K562 (cell line): ENCODE measurements around the gene THAP9. TPM values are rescaled to one million over a fixed set of nuclear protein-coding genes. Genes with fewer than 3 reads are reported as not detected.

Experiments
- ATAC-seq: fragments of 200-7000 bp; cut with Tn5 transposase; 3 replicates; pipeline ENCODE4 v1.9.1; 2020; ENCODE audit warnings: moderate library complexity
- BruUV-seq: library from RNA; stranded (reverse); fragments of 400-500 nt; replicated peaks from 2 replicates; lab custom pipeline; 2021; lab: Mats Ljungman, UMichigan
- CTCF ChIA-PET: fragments of 300-600 bp; formaldehyde crosslinking; extraction: SDS; loops from one replicate; lab custom pipeline; 2021; ENCODE audit warnings: low intra/inter-chr PET ratio; lab: Yijun Ruan, JAX
- POLR2A ChIA-PET: fragments of 300-600, 350-650 bp; sonication (Branson Sonifier 250); formaldehyde crosslinking; extraction: SDS; loops from one replicate; lab custom pipeline; 2021; ENCODE audit warnings: antibody characterized with exemption, inconsistent platforms; lab: Yijun Ruan, JAX
- DNase-seq, 4 experiments: peaks; one replicate each; pipeline versions ENCODE4 v3.0.0 to v3.0.0-alpha.2; 2011 to 2018; ENCODE audit warnings: low spot score in 3 of 4, mixed read lengths in 3 of 4; ENCODE audit errors: extremely low read depth in 1 of 4
- FAIRE-seq: peaks from 2 replicates; lab custom pipeline; 2011; peaks lifted over from hg19 to GRCh38; lab: Jason Lieb, UNC
- H2AFZ ChIP-seq: 2 replicates; pipeline ENCODE4 v1.6.0; 2011; ENCODE audit warnings: low read depth, low read length, control low read depth, inconsistent platforms
- H3K27ac ChIP-seq: fragments of 200-600 bp; 3 replicates; pipeline ENCODE4 v1.8.0; 2011; ENCODE audit warnings: low read depth, mild to moderate bottlenecking, control low read depth, inconsistent platforms, low read length, moderate library complexity, mixed read lengths; ENCODE audit errors: extremely low read depth
- H3K27me3 ChIP-seq, 2 experiments: fragments of 300-600 bp in 1 of 2; 2 replicates in 1 of 2; 3 replicates in 1 of 2; pipeline versions ENCODE4 v1.6.0 to v1.8.0; 2011; ENCODE audit warnings: inconsistent platforms in 2 of 2, low read length in 2 of 2, mild to moderate bottlenecking in 1 of 2, mixed read lengths in 1 of 2, moderate library complexity in 1 of 2; ENCODE audit not compliant: control insufficient read depth in 2 of 2, insufficient read depth in 2 of 2
- H3K36me3 ChIP-seq: fragments of 300-600 bp; 3 replicates; pipeline ENCODE4 v1.8.0; 2011; ENCODE audit warnings: mild to moderate bottlenecking, low read length, inconsistent platforms; ENCODE audit not compliant: control insufficient read depth, insufficient read depth
- H3K4me1 ChIP-seq, 2 experiments: fragments of 200-600 bp in 1 of 2; replicated peaks in 1 of 2; 2 replicates in 1 of 2; 3 replicates in 1 of 2; pipeline versions ENCODE4 v1.5.1 to v1.8.0; 2011; ENCODE audit warnings: inconsistent platforms in 2 of 2, low read length in 2 of 2, mild to moderate bottlenecking in 1 of 2, mixed read lengths in 1 of 2, moderate library complexity in 1 of 2; ENCODE audit not compliant: control insufficient read depth in 2 of 2, insufficient read depth in 2 of 2
- H3K4me2 ChIP-seq: 2 replicates; pipeline ENCODE4 v1.6.1; 2011; ENCODE audit warnings: low read length, control low read depth, inconsistent platforms, mixed read lengths; ENCODE audit not compliant: insufficient read depth
- H3K4me3 ChIP-seq: fragments of 200-600 bp; sonication (generic), shearing (Covaris generic); 2 replicates; pipeline ENCODE4 v1.5.1; 2016; ENCODE audit warnings: control low read depth, inconsistent platforms
- H3K79me2 ChIP-seq: fragments of 200-600 bp; 3 replicates; pipeline ENCODE4 v1.8.0; 2011; ENCODE audit warnings: low read length, inconsistent platforms; ENCODE audit not compliant: control insufficient read depth, insufficient read depth
- H3K9ac ChIP-seq, 2 experiments: 2 replicates each; pipeline versions ENCODE4 v1.6.0 to v1.6.1; 2011; ENCODE audit warnings: low read depth in 2 of 2, low read length in 2 of 2, control low read depth in 1 of 2, inconsistent platforms in 1 of 2, mild to moderate bottlenecking in 1 of 2, mixed read lengths in 1 of 2; ENCODE audit not compliant: insufficient read depth in 1 of 2
- H3K9me1 ChIP-seq: one replicate; pipeline ENCODE4 v1.6.0; 2011; ENCODE audit warnings: inconsistent platforms, mild to moderate bottlenecking, low read length, moderate library complexity; ENCODE audit not compliant: control insufficient read depth, insufficient read depth
- H3K9me3 ChIP-seq: replicated peaks from 2 replicates; pipeline ENCODE4 v1.5.1; 2011; ENCODE audit warnings: low read depth, low read length, inconsistent platforms; ENCODE audit not compliant: control insufficient read depth, insufficient read depth
- H4K20me1 ChIP-seq: replicated peaks from 2 replicates; pipeline ENCODE4 v1.6.1; 2011; ENCODE audit warnings: low read length, inconsistent platforms, mixed read lengths; ENCODE audit not compliant: control insufficient read depth, insufficient read depth
- CREM ChIP-seq: IDR thresholded peaks from 2 replicates; pipeline ENCODE4 v1.6.1; 2014; ENCODE audit warnings: antibody characterized with exemption, low read depth
- DDX20 ChIP-seq: fragments of 450-650 bp; IDR thresholded peaks from 2 replicates; pipeline ENCODE4 v1.6.1; 2016; ENCODE audit warnings: missing genetic modification characterization, low read depth, mild to moderate bottlenecking, missing compliant biosample characterization, moderate library complexity
- DPF2 ChIP-seq: fragments of 450-650 bp; IDR thresholded peaks from 2 replicates; pipeline ENCODE4 v1.6.1; 2016
- FOSL1 ChIP-seq: fragments of 200-800 bp; sonication (Bioruptor generic); conservative IDR thresholded peaks from 2 replicates; pipeline ENCODE4 v1.6.1; 2016; ENCODE audit warnings: missing genetic modification characterization, missing compliant biosample characterization
- FOXK2 ChIP-seq, 2 experiments: fragments of 450-650 bp; IDR thresholded peaks in 1 of 2; conservative IDR thresholded peaks in 1 of 2; 2 replicates each; pipeline ENCODE4 v1.6.1; 2016; ENCODE audit warnings: low read depth in 2 of 2, mild to moderate bottlenecking in 1 of 2
- JUNB ChIP-seq: fragments of 450-650 bp; formaldehyde crosslinking; conservative IDR thresholded peaks from 2 replicates; pipeline ENCODE4 v1.4.0; 2020; ENCODE audit warnings: mild to moderate bottlenecking
- MTA3 ChIP-seq: fragments of 450-650 bp; formaldehyde crosslinking; IDR thresholded peaks from 2 replicates; pipeline ENCODE4 v1.6.1; 2017; ENCODE audit warnings: mild to moderate bottlenecking, borderline replicate concordance
- NFRKB ChIP-seq: fragments of 450-650 bp; IDR thresholded peaks from 2 replicates; pipeline ENCODE4 v1.6.1; 2016; ENCODE audit warnings: low read depth
- NR2C1 ChIP-seq, 2 experiments: fragments of 450-650 bp; IDR thresholded peaks; 2 replicates each; pipeline ENCODE4 v1.6.1; 2017; ENCODE audit warnings: mild to moderate bottlenecking in 2 of 2, antibody characterized with exemption in 1 of 2, inconsistent platforms in 1 of 2, missing compliant biosample characterization in 1 of 2, missing genetic modification characterization in 1 of 2
- NR2C2 ChIP-seq, 2 experiments: fragments of 200-800 bp in 1 of 2; sonication (Bioruptor generic) in 1 of 2; sonication (generic) in 1 of 2; formaldehyde crosslinking in 1 of 2; IDR thresholded peaks; 2 replicates each; pipeline versions ENCODE4 v1.6.1 to v1.8.0; 2016 to 2022; ENCODE audit warnings: mild to moderate bottlenecking in 1 of 2, missing compliant biosample characterization in 1 of 2, missing genetic modification characterization in 1 of 2, missing genetic modification reagents in 1 of 2
- PML ChIP-seq: IDR thresholded peaks from 2 replicates; pipeline ENCODE4 v1.6.1; 2012; ENCODE audit warnings: low read length, inconsistent platforms
- POLR2AphosphoS5 ChIP-seq: IDR thresholded peaks from 2 replicates; pipeline ENCODE4 v1.6.1; 2011; ENCODE audit warnings: mild to moderate bottlenecking, low read depth, low read length, moderate library complexity; ENCODE audit not compliant: control insufficient read depth, insufficient read depth
- SLC30A9 ChIP-seq: fragments of 250-450 bp; sonication (Bioruptor Pico); IDR thresholded peaks from 2 replicates; pipeline ENCODE4 v1.8.0; 2022; ENCODE audit warnings: mild to moderate bottlenecking, moderate library complexity
- SMARCA4 ChIP-seq: fragments of 450-650 bp; IDR thresholded peaks from 2 replicates; pipeline ENCODE4 v1.6.1; 2016
- ZNF354B ChIP-seq: fragments of 250-450 bp; sonication (Bioruptor Pico); IDR thresholded peaks from 2 replicates; pipeline ENCODE4 v1.4.0; 2020
- ZNF717 ChIP-seq: fragments of 250-450 bp; sonication (Bioruptor Pico); IDR thresholded peaks from 2 replicates; pipeline ENCODE4 v1.5.0; 2021
- WGBS: fragments of 100-300 bp; shearing (Covaris generic); methylation state at CpG from one replicate; pipeline ENCODE4 v1.1.6; 2016; ENCODE audit warnings: low coverage, mixed read lengths; ENCODE audit not compliant: insufficient coverage; ENCODE audit errors: missing lambda C conversion rate; 5-methylcytosine and 5-hydroxymethylcytosine counted together
- in situ Hi-C: fragments of 300-500 bp; cut with MboI; formaldehyde crosslinking; loops from 4 replicates; pipeline ENCODE4 v1.15.0; 2018; ENCODE audit warnings: inconsistent platforms, mixed read lengths
- intact Hi-C: fragments of 100-400 bp; cut with micrococcal nuclease; formaldehyde crosslinking; loops from 2 replicates; pipeline ENCODE4 v1.14.2; 2022
- polyA plus RNA-seq, 8 experiments: library from polyadenylated mRNA; depleted of rRNA in 4 of 8; stranded (reverse) in 5 of 8; unstranded in 3 of 8; fragments of >200 nt; fragmentation: Nextera tagmentation in 2 of 8; fragmentation: Illumina TruSeq in 1 of 8; extraction: Ambion mirVana in 2 of 8; extraction: Trizol in 1 of 8; gene quantifications; 2 replicates each; pipeline versions ENCODE4 v1.2.1 to v1.2.3, GENCODE V29; 2011 to 2014; ENCODE audit warnings: inconsistent platforms in 1 of 8, missing spikeins in 1 of 8
- total RNA-seq, 7 experiments: library from RNA; depleted of rRNA in 6 of 7; stranded (reverse); fragments of >200 nt in 6 of 7; fragmentation: Illumina TruSeq in 2 of 7; extraction: Trizol in 2 of 7; gene quantifications; 2 replicates each; pipeline versions ENCODE4 v1.2.1 to v1.2.3, GENCODE V29; 2011 to 2021; ENCODE audit warnings: low replicate concordance in 1 of 7

Gene THAP9
- total and polyA plus RNA-seq, 9 of the 15 experiments (the other 6 are each of a cell fraction or from before 2014, with no cell fraction given): 3.4 to 7.0 (median 5.4) TPM

- no peak for DNase-seq
- POLR2A ChIA-PET: interaction anchor here (1.1 to 2.4 kb wide), 3 partner anchors 8 to 15 kb away, joined by 4 to 15 read pairs (median 4); no protein-coding TSS in a partner anchor
Measured at GRCh38 chr4:82868572-82868971, 32.0 kb upstream of the THAP9 start.

GRCh38 chr4:82885410-82885809, 15.1 kb upstream of the THAP9 start:
- in situ Hi-C loops (no loop called here), intact Hi-C loops (no loop called here)
- FAIRE-seq (no peak), ATAC-seq (0 out of 3 replicates have a peak, but pooled peaks have one; percentile 10), DNase-seq (peak in 1 of 4 experiments; percentile 18)
- ChIA-PET CTCF (no interaction called here), POLR2A (interaction anchor here (0.8 to 4.0 kb wide), 5 partner anchors 12 to 32 kb away, joined by 3 to 20 read pairs (median 3); partner anchors contain the start of gene THAP9)
- Histone ChIP-seq H3K27ac (no peak overlapping the region; the same call in 2 of the 3 replicates), H3K4me2 (0 out of 2 replicates have a peak overlapping the region, but pooled peaks have one; percentile 4), H3K9me1 (no peaks in the 10 kb centered on the region), H3K9ac (no peak overlapping the region), H3K9me3 (no peaks in the 10 kb centered on the region), H3K4me1 (peaks cover 3 to 16% of the 10 kb centered on the region in 2 experiments; a peak in 3 of 5 replicates), H3K27me3 (no peaks in the 10 kb centered on the region), H4K20me1 (0 out of 2 replicates have a peak, but pooled peaks cover 10% of the 10 kb centered on the region), H3K79me2 (peaks cover 99% of the 10 kb centered on the region), H3K4me3 (no peak overlapping the region), H2AFZ (no peak overlapping the region), H3K36me3 (peaks cover 48% of the 10 kb centered on the region)
- BruUV-seq: no TSS peak
- TF ChIP-seq FOSL1: peak; percentile 31; the same call in 1 of the 2 replicates
- no peak for TF ChIP-seq SLC30A9 (CRISPR knock-in tag)
- peak; percentile 62 for TF ChIP-seq DPF2
- TF ChIP-seq DDX20: no peak
- no peak for TF ChIP-seq JUNB (CRISPR knock-in tag)
- TF ChIP-seq FOXK2 (conservative IDR thresholded peaks at IDR 0.05 in 1 of 2, IDR thresholded peaks at IDR 0.05 in 1 of 2; ENCODE audit: low read depth in 2 of 2): peak in 1 of 2 experiments; percentile 44; a peak in 1 of 4 replicates
- TF ChIP-seq ZNF717 (CRISPR knock-in tag): no peak
- TF ChIP-seq NFRKB: no peak
- TF ChIP-seq ZNF354B (CRISPR knock-in tag): no peak
- no peak for TF ChIP-seq CREM
- TF ChIP-seq SMARCA4: peak; percentile 34; the same call in 1 of the 2 replicates
- TF ChIP-seq NR2C2 (CRISPR knock-in tag; IDR thresholded peaks at IDR 0.05): no peak
- TF ChIP-seq NR2C2 (tag; IDR thresholded peaks at IDR 0.05): peak; percentile 41; the same call in 1 of the 2 replicates
- no peak for TF ChIP-seq MTA3
- TF ChIP-seq PML: no peak
- TF ChIP-seq NR2C1 (IDR thresholded peaks at IDR 0.05): peak; percentile 50; the same call in 1 of the 2 replicates
- TF ChIP-seq NR2C1 (tag; IDR thresholded peaks at IDR 0.05): peak; percentile 79

More at GRCh38 chr4:82868572-82868971, 32.0 kb upstream of the THAP9 start:
- Histone ChIP-seq H3K36me3 (peaks cover 94% of the 10 kb centered on the region), H3K27ac (no peak overlapping the region), H3K4me2 (no peak overlapping the region), H3K27me3 (no peaks in the 10 kb centered on the region)
- in situ Hi-C loops: no loop called here
- no TSS peak for BruUV-seq
- CTCF ChIA-PET: no interaction called here
- TF ChIP-seq POLR2AphosphoS5 (peak; percentile 29; the same call in 1 of the 2 replicates), DPF2 (no peak)
- TF ChIP-seq, all 486 proteins: peak for 1
- Histone ChIP-seq H3K4me1 (no peaks in the 10 kb centered on the region), H4K20me1 (peaks cover 4% of the 10 kb centered on the region; the same call in 1 of the 2 replicates), H3K79me2 (no peaks in the 10 kb centered on the region; the same call in 2 of the 3 replicates), H3K9me1 (no peaks in the 10 kb centered on the region), H3K9me3 (no peaks in the 10 kb centered on the region), H2AFZ (no peak overlapping the region), H3K9ac (no peak overlapping the region), H3K4me3 (no peak overlapping the region)
- WGBS: 98% methylated on average over 5 of the region's 5 CpGs
- intact Hi-C loops: no loop called here
- no peak for FAIRE-seq
- ATAC-seq: no peak
